NCI-H510A (cell line): ENCODE measurements around the gene SORBS1.

Experiments used
- DNase-seq: peaks from one replicate; lab custom pipeline; 2025; lab: John Stamatoyannopoulos, UW

Gene SORBS1

GRCh38 chr10:95513941-95514392 lies 47.2 kb downstream of the SORBS1 start:
- no peak for DNase-seq

- DNase-seq: no peak
Observed at GRCh38 chr10:95513008-95513589, 48.1 kb downstream of the SORBS1 start.

GRCh38 chr10:95511314-95511713 lies 49.9 kb downstream of the SORBS1 start:
- DNase-seq: no peak

GRCh38 chr10:95509251-95509650 lies 51.9 kb downstream of the SORBS1 start:
- no peak for DNase-seq

- no peak for DNase-seq
Observed at GRCh38 chr10:95508730-95509129, 52.4 kb downstream of the SORBS1 start.

GRCh38 chr10:95506056-95506737 lies 55.0 kb downstream of the SORBS1 start:
- no peak for DNase-seq

- DNase-seq: no peak
Observed at GRCh38 chr10:95505641-95506040, 55.5 kb downstream of the SORBS1 start.

GRCh38 chr10:95505084-95505610 lies 56.0 kb downstream of the SORBS1 start:
- no peak for DNase-seq

GRCh38 chr10:95504246-95504691 lies 56.9 kb downstream of the SORBS1 start:
- DNase-seq: no peak

- DNase-seq: no peak
Observed at GRCh38 chr10:95503526-95503925, 57.6 kb downstream of the SORBS1 start.

GRCh38 chr10:95503001-95503400 lies 58.2 kb downstream of the SORBS1 start:
- DNase-seq: no peak

GRCh38 chr10:95502377-95502776 lies 58.8 kb downstream of the SORBS1 start:
- no peak for DNase-seq

GRCh38 chr10:95501203-95502094 lies 59.7 kb downstream of the SORBS1 start:
- DNase-seq: peak; percentile 66

- peak; percentile 80 for DNase-seq
Observed at GRCh38 chr10:95500649-95501048, 60.5 kb downstream of the SORBS1 start.

GRCh38 chr10:95500097-95500496 lies 61.1 kb downstream of the SORBS1 start:
- DNase-seq: no peak

- DNase-seq: no peak
Observed at GRCh38 chr10:95499482-95499989, 61.6 kb downstream of the SORBS1 start.

- DNase-seq: no peak
Observed at GRCh38 chr10:95496951-95497350, 64.2 kb downstream of the SORBS1 start.

- no peak for DNase-seq
Observed at GRCh38 chr10:95496246-95496911, 64.8 kb downstream of the SORBS1 start.

GRCh38 chr10:95493862-95494261 lies 67.3 kb downstream of the SORBS1 start:
- no peak for DNase-seq

GRCh38 chr10:95487994-95488393 lies 73.2 kb downstream of the SORBS1 start:
- DNase-seq: no peak

- no peak for DNase-seq
Observed at GRCh38 chr10:95485056-95485844, 75.9 kb downstream of the SORBS1 start.
